ENCODE results near the gene GBP6. TPM values are rescaled to one million over a fixed set of nuclear protein-coding genes. Genes with fewer than 3 reads are reported as not detected.

The GBP6 gene
- not detected in 2 replicates for total RNA-seq

GRCh38 chr1:89363638-89364536, at the start of gene GBP6:
Gene GBP6 (plus strand): TSS chr1:89364059. CDS start chr1:89368552, 4,493 bp downstream.

Other genes with a start within 250 kb of the GBP6 start
- gene GBP2, start 237.9 kb upstream of the GBP6 start, total RNA-seq: 27.1 and 30.9 TPM in 2 replicates
- gene GBP7, start 188.1 kb upstream of the GBP6 start, total RNA-seq: not detected in 2 replicates
- gene GBP4, start 165.1 kb upstream of the GBP6 start, total RNA-seq: 22.5 and 22.8 TPM in 2 replicates
- 0.27 and 0.84 TPM in 2 replicates for gene GBP5, start 91.2 kb upstream of the GBP6 start, total RNA-seq
- gene LRRC8B, start 160.8 kb downstream of the GBP6 start, total RNA-seq: 19.1 and 19.8 TPM in 2 replicates